ENCODE data around the gene GCG. TPM values are rescaled to one million over a fixed set of nuclear protein-coding genes. Genes with fewer than 3 reads are reported as not detected.

Gene GCG
- total and polyA plus RNA-seq, 10 donors, result 0.21 to 0.28 TPM; not detected in 8

DNA sequence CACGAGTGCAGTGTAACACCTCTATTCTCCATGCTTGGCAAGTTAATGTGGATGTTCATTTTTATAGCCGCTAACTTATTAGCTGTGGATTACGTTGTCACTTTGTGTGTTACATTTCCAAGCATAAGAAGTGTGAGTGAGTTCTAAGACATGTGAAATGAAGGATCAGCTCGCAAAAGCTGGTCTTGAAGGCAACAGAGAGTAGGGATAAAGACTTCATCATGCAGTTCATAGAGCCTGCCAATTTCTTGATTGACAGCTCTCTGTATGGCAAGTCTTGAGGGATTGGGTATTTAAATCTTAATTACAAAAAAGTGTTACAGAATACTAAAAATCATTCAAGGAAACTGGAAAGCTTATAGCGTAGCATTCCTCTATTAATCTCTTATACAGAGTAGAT, 52.2 kb downstream of the GCG start:
- Histone ChIP-seq H3K36me3 (no peaks in the 10 kb centered on the region), H3K27me3 (replicated peaks in 1 of 7) (no peaks in the 10 kb centered on the region), H3K27ac (no peak overlapping the region), H3K4me1 (no peaks in the 10 kb centered on the region), H3K9me3 (no peaks in the 10 kb centered on the region), H3K4me3 (no peak overlapping the region)
- TF ChIP-seq, protein P1, sequence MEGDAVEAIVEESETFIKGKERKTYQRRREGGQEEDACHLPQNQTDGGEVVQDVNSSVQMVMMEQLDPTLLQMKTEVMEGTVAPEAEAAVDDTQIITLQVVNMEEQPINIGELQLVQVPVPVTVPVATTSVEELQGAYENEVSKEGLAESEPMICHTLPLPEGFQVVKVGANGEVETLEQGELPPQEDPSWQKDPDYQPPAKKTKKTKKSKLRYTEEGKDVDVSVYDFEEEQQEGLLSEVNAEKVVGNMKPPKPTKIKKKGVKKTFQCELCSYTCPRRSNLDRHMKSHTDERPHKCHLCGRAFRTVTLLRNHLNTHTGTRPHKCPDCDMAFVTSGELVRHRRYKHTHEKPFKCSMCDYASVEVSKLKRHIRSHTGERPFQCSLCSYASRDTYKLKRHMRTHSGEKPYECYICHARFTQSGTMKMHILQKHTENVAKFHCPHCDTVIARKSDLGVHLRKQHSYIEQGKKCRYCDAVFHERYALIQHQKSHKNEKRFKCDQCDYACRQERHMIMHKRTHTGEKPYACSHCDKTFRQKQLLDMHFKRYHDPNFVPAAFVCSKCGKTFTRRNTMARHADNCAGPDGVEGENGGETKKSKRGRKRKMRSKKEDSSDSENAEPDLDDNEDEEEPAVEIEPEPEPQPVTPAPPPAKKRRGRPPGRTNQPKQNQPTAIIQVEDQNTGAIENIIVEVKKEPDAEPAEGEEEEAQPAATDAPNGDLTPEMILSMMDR (IDR thresholded peaks at IDR 0.05 in 8 of 11, conservative IDR thresholded peaks at IDR 0.05 in 3 of 11), result no peak
- TF ChIP-seq POLR2A (IDR thresholded peaks at IDR 0.05) (no peak), POLR2AphosphoS5 (IDR thresholded peaks at IDR 0.05) (no peak)
- WGBS, 5 donors, result 93 to 96% (median 94%) methylated on average over 5 of the region's 5 CpGs
- DNase-seq, result no peak
- intact Hi-C loops (cut with DNase I; ENCODE audit: low total_unique reads), result no loop called here

Other genes starting within 250 kb of the GCG start
- gene DPP4, start 78.0 kb downstream of the GCG start, total RNA-seq, result 10 to 100 TPM; 13.1 to 28.6 (median 19.6) TPM
- 1 to 10 TPM; 1.3 to 4.5 (median 1.7) TPM for gene DPP4, start 78.0 kb downstream of the GCG start, polyA plus RNA-seq
- gene FAP, start 91.2 kb upstream of the GCG start, total RNA-seq, result 10 to 100 TPM in 1 of 7 donors, 1 to 10 TPM in 3, under 1 TPM in 3; 0.82 to 11.8 (median 1.0) TPM
- gene FAP, start 91.2 kb upstream of the GCG start, polyA plus RNA-seq, result 1 to 10 TPM in 2 of 3 donors, under 1 TPM in 1; 0.89 to 1.9 (median 1.5) TPM
- gene IFIH1, start 166.4 kb upstream of the GCG start, total RNA-seq, result 10 to 100 TPM; 30.4 to 53.8 (median 44.7) TPM
- gene IFIH1, start 166.4 kb upstream of the GCG start, polyA plus RNA-seq, result 10 to 100 TPM; 13.2 to 18.6 (median 16.3) TPM
- 100 to 1,000 TPM; 118 to 498 (median 190) TPM for gene GCA, start 191.9 kb upstream of the GCG start, total RNA-seq
- 10 to 100 TPM; 49.1 to 65.7 (median 50.8) TPM for gene GCA, start 191.9 kb upstream of the GCG start, polyA plus RNA-seq